GM19193 (cell line): ENCODE data around the gene TNFRSF25.

Experiments
- POLR2A ChIP-seq: IDR thresholded peaks from 4 replicates; pipeline ENCODE4 v1.6.1; 2011; ENCODE audit not compliant: insufficient read depth, insufficient read length; ENCODE audit errors: extremely low read depth

TNFRSF25 gene

DNA sequence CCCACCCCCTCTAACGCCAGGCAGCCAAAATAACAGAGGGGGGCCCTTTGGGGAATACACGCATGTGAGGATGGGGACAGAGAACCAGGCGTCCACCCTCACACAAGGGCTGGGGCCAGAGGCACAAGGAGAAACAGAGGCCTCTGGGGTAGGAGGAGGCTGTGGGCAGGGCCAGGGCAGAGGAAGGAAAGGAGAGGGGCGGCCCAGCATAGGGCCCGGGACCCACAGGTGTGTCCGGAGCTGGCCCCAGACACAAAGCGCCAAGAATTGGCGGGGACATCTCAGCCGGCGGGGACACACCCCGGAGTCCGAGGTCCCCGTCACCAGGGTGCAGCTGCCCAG lies 18.8 kb upstream of the TNFRSF25 start:
- no peak for TF ChIP-seq POLR2A

DNA sequence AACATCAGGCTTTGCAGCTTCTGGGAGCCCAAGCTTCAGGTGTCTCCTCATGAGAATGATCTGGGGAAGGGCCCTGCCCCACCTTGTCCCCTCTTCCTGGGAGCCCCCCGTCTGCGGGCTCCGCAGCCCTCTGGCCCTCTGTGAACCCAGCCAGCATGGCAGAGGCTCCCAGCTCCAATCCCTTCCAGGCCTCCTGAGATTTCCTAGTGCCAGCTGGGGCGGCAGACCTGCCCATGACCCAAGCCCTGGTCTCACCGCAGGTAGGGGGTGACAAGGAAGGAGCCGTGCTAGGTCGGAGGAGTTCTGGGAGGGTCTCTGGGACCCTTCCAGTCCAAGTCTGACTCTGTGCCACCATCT lies 17.8 kb upstream of the TNFRSF25 start:
- no peak for TF ChIP-seq POLR2A

GRCh38 chr1:6483017-6483760 lies 17.2 kb upstream of the TNFRSF25 start:
- no peak for TF ChIP-seq POLR2A

DNA sequence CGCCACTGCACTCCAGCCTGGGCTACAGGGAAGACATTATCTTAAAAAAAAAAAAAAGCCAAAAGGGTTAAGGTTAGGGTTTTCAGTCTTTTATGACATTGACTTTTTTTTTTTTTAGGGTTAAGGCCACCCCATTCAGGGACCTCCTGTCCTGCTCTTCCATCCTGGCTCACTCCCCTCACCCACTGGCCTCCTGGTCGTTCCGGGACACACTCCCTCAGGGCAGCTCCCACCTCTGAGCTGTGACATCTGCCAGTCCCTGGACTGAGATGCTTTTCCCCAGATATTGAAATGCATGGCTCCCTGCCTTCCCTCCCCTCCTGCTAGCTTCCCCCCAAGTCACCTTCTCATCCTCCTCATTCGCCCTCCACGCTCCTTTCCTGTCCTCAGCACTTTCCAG lies 15.8 kb upstream of the TNFRSF25 start:
- TF ChIP-seq POLR2A: no peak

DNA sequence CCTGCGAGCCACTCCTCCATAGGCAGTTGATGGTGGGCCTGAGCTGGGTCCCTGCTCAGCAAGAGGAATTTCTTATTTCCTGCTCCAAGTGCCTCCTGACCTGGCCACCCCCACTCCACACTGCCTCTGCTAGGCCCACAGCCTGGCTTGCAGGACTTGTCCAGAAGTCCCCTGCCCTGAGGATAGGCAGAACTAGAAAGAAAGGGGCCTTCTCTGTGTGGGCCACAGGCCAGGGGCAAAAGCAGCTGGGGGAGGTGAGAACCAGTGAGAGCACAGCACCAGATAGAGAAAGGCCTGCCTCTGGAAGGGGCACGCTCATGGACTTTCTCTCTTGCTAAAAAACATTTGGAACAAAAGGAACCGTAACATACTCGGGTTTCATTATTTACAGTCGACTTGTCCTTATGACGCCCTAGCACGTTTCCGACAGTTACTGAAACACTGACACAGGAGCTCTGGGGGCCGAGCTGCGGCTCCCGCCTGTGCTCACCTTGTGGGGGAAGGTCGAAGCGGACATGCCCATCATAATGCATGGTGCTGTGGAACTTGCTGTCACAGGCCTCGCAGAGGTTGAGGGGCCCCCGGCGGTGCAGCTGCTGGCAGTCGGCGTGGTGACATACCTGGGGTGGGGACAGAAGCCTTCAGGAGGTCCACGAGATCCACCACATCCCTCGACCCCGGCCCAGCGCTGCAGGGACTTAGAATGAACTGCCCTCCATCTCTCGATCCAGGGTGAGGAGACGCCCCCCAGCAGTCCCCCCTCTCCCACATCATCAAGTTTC lies 11.3 kb upstream of the TNFRSF25 start:
- TF ChIP-seq POLR2A: no peak

GRCh38 chr1:6476483-6476882 lies 10.5 kb upstream of the TNFRSF25 start:
- no peak for TF ChIP-seq POLR2A

DNA sequence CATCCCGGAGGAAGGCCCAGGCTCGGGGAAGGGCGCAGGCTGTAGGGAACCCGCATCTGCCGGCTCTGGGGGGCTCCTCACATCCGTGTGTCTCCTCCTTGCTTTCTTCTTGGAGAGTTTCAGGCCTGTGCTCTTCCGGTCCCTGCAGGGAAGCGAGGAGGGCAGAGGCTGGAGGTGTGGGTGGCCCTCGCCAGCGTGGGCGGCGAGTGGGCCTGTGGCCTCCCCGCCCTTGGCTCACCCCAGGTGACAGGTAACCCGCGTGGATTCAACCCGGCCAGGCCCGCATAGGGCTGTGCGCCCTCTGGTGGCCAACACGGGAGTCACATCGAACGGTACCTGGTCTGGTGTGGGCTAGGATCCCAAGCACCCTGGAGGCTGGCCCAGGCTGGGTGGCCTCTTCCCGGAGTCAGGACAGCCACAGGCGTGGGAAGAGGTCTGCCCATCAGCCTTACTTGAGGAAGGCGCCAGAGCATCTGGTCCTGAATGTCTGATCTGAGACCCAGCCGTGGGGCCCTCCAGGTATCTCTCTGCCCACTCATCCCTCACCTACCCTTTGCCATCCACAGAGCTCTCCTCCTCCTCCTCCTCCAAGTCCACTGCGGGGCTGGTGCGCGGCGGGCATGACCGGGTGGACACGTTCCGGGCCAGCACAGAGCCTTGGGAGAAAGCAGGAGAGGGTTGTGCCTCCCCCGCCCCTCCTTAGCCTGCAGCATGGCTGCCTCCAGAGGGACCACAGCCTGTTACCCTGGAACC lies 9.6 kb upstream of the TNFRSF25 start:
- TF ChIP-seq POLR2A: no peak

GRCh38 chr1:6474815-6475282 lies 8.9 kb upstream of the TNFRSF25 start:
- TF ChIP-seq POLR2A: no peak

GRCh38 chr1:6473974-6474814 lies 8.2 kb upstream of the TNFRSF25 start:
- no peak for TF ChIP-seq POLR2A

DNA sequence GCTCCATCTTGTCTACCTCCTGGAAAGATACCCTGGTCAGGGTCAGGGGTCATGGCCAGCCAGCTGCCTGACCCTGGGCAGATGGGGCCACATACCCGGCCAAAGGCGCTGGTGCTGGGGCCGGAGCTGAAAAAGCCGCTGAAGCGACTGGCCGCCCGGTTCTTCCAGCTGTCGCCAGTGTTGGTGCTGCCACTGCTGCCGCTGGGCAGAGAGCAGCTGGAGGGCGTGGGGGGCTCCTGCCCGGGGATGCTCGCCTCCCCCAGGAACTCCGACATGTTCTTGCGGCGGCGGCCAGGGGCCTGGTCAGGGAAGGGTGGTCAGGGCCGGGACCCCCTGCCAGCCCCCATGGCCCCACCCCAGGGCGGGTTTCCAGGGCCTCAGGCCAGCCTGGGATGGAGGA lies 7.2 kb upstream of the TNFRSF25 start:
- TF ChIP-seq POLR2A: no peak

DNA sequence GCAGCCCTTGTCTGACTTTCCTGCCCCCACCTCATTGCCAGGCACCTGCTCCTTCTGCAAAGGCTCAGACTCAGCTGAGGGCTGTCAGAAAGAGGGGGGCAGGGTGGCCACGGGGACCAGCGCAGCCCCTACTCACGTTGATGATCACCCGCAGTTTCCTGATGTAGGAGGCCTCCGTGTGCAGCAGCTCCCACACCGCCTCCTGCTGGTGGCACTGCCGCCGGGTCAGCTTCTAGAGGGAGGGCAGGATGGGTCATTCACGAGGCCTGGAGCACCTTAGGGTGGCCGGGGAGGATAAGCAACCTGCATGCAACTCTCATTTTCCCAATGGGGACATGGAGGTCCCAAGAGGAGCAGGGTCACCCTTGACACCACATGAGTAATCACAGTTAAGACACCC lies 6.4 kb upstream of the TNFRSF25 start:
- TF ChIP-seq POLR2A: no peak

GRCh38 chr1:6471970-6472368 lies 6.0 kb upstream of the TNFRSF25 start:
- no peak for TF ChIP-seq POLR2A

GRCh38 chr1:6471086-6471969 lies 5.4 kb upstream of the TNFRSF25 start:
- no peak for TF ChIP-seq POLR2A
